Left lung (tissue), 14 donors: Measurements from ENCODE around the gene AGO3. TPM values are rescaled to one million over a fixed set of nuclear protein-coding genes. Genes with fewer than 3 reads are reported as not detected.

Source experiments
- ATAC-seq: fragments of 200-7000 bp; cut with Tn5 transposase; one replicate; pipeline ENCODE4 v1.9.1; 2020; ENCODE audit warnings: moderate library complexity
- DNase-seq, 4 donors: peaks; one replicate each; pipeline ENCODE4 v3.0.0-alpha.2; 2013 to 2020
- H3K27ac ChIP-seq, 2 donors: fragments of 200-600 bp; sonication (generic) in 1 of 2; one replicate each; pipeline versions ENCODE4 v1.5.0 to v1.8.0; 2020 to 2021
- H3K27me3 ChIP-seq, 2 donors: fragments of 200-600 bp; sonication (generic) in 1 of 2; one replicate each; pipeline versions ENCODE4 v1.5.0 to v1.8.0; 2020 to 2021
- H3K36me3 ChIP-seq, 2 donors: fragments of 200-600 bp; sonication (generic) in 1 of 2; one replicate each; pipeline versions ENCODE4 v1.5.0 to v1.8.0; 2020 to 2021
- H3K4me1 ChIP-seq, 2 donors: fragments of 200-600 bp; one replicate each; pipeline ENCODE4 v1.8.0; 2021
- H3K4me3 ChIP-seq, 2 donors: fragments of 200-600 bp; sonication (generic) in 1 of 2; one replicate each; pipeline versions ENCODE4 v1.5.0 to v1.8.0; 2020 to 2021; ENCODE audit warnings: mild to moderate bottlenecking in 1 of 2
- H3K9me3 ChIP-seq, 2 donors: fragments of 200-600 bp; sonication (generic) in 1 of 2; one replicate each; pipeline versions ENCODE4 v1.5.0 to v1.8.0; 2020 to 2021
- CTCF ChIP-seq, 2 donors: fragments of 200-600 bp; sonication (generic) in 1 of 2; IDR thresholded peaks; one replicate each; pipeline versions ENCODE4 v1.5.0 to v1.8.0; 2021; ENCODE audit warnings: antibody characterized with exemption in 2 of 2
- intact Hi-C, 2 donors: fragments of 100-400 bp; cut with DNase I; formaldehyde crosslinking; loops; one replicate each; pipeline versions ENCODE4 v1.11.2 to v1.14.2; 2022
- long read RNA-seq, 12 donors: library from polyadenylated mRNA in 2 of 12; unstranded in 2 of 12; transcript quantifications; one replicate each; pipeline ENCODE4 v2.0.0 and lab custom pipeline, GENCODE V29; 2019 to 2026
- polyA plus RNA-seq, 6 donors: library from polyadenylated mRNA; unstranded; fragments of 120-200 nt; gene quantifications; one replicate each; pipeline ENCODE4 v1.2.1, GENCODE V29; 2013; ENCODE audit not compliant: insufficient read length in 6 of 6
- total RNA-seq, 2 donors: library from RNA; stranded (reverse); fragmentation: NEBNext Ultra II Directional; extraction: Animal tissue kit (Norgen Biotek cat#: 25700); gene quantifications; one replicate each; pipeline ENCODE4 v1.2.1, GENCODE V29; 2021
- donor health status: DM: no; HTN: yes; CAD: no.
- donor health status: DM: no; HTN: no; CAD: no.

The AGO3 gene
- total RNA-seq (10 to 100 TPM; 28.0 to 30.1 TPM), polyA plus RNA-seq (10 to 100 TPM; 18.7 to 23.1 (median 21.1) TPM)
- long read RNA-seq, donor 1, partial matches to known transcripts: 0 of 1 reads
- long read RNA-seq, donor 1, other reads (novel, unspliced or antisense): 0 of 1 reads
- long read RNA-seq, donor 2, partial matches to known transcripts: 0 of 1 reads
- long read RNA-seq, donor 2, other reads (novel, unspliced or antisense): 0 of 1 reads
- long read RNA-seq, donor 3: 0 reads
- long read RNA-seq, donor 4, full-length matches to known transcripts: 2 of 6 reads
- long read RNA-seq, donor 4, partial matches to known transcripts: 0 of 6 reads
- long read RNA-seq, donor 4, other reads (novel, unspliced or antisense): 4 of 6 reads
- long read RNA-seq, donor 5: 0 reads
- long read RNA-seq, donor 6, full-length matches to known transcripts: 1 of 1 reads
- long read RNA-seq, donor 6, partial matches to known transcripts: 0 of 1 reads
- long read RNA-seq, donor 6, other reads (novel, unspliced or antisense): 0 of 1 reads
- long read RNA-seq, donor 7, full-length matches to known transcripts: 2 of 2 reads
- long read RNA-seq, donor 7, partial matches to known transcripts: 0 of 2 reads
- long read RNA-seq, donor 7, other reads (novel, unspliced or antisense): 0 of 2 reads
- long read RNA-seq, donor 8, partial matches to known transcripts: 12 of 13 reads
- long read RNA-seq, donor 8, other reads (novel, unspliced or antisense): 0 of 13 reads
- long read RNA-seq, donor 9: 0 reads
- long read RNA-seq, donor 10, partial matches to known transcripts: 1 of 2 reads
- long read RNA-seq, donor 10, other reads (novel, unspliced or antisense): 1 of 2 reads
- long read RNA-seq, donor 11: 0 reads
- long read RNA-seq, donor 12: 0 reads

- peak within 1 kb of the TSS; percentile 80 to 82 for H3K4me3 ChIP-seq
- H3K27ac ChIP-seq: peak within 1 kb of the TSS; percentile 97 to 99
- no peaks in the 10 kb centered on the region for H3K9me3 ChIP-seq
- H3K4me1 ChIP-seq: peaks cover 4 to 46% of the 10 kb centered on the region in 2 donors
- ATAC-seq (peak; percentile 92), DNase-seq (peak; percentile 81 to 97 (median 88))
- no peak for TF ChIP-seq CTCF (IDR thresholded peaks at IDR 0.05)
- H3K36me3 ChIP-seq: no peaks in the 10 kb centered on the region
- intact Hi-C loops: no loop called here
- H3K27me3 ChIP-seq: no peaks in the 10 kb centered on the region
These were observed at the start of gene AGO3 for GRCh38 chr1:35930593-35931445. TSS of gene AGO3 (plus strand) at chr1:35931105. CDS start at chr1:35931427, 322 bp downstream.

GRCh38 chr1:35881850-35882273 is 49.0 kb upstream of the AGO3 start:
- no peak for ATAC-seq

GRCh38 chr1:35882586-35882944 is 48.3 kb upstream of the AGO3 start:
- intact Hi-C loops: no loop called here
- no peak for ATAC-seq
- Histone ChIP-seq H3K27me3 (no peaks in the 10 kb centered on the region), H3K9me3 (no peaks in the 10 kb centered on the region), H3K27ac (peak overlapping the region in 1 of 2 donors; percentile 76), H3K36me3 (no peaks in the 10 kb centered on the region), H3K4me1 (peaks cover 0 to 46% of the 10 kb centered on the region in 2 donors), H3K4me3 (peak overlapping the region in 1 of 2 donors; percentile 80)
- no peak for DNase-seq
- no peak for TF ChIP-seq CTCF (IDR thresholded peaks at IDR 0.05)

More at GRCh38 chr1:35881850-35882273, 49.0 kb upstream of the AGO3 start:
- Histone ChIP-seq H3K27ac (no peak overlapping the region), H3K9me3 (no peaks in the 10 kb centered on the region), H3K27me3 (no peaks in the 10 kb centered on the region), H3K4me1 (peaks cover 0 to 39% of the 10 kb centered on the region in 2 donors), H3K36me3 (no peaks in the 10 kb centered on the region), H3K4me3 (no peak overlapping the region)
- intact Hi-C loops: no loop called here
- DNase-seq: no peak
- TF ChIP-seq CTCF (IDR thresholded peaks at IDR 0.05): no peak

- peak; percentile 97 to 99 for TF ChIP-seq CTCF (IDR thresholded peaks at IDR 0.05)
- Histone ChIP-seq H3K27ac (peak within 1 kb of the TSS; percentile 37 to 76), H3K4me1 (peaks cover 0 to 51% of the 10 kb centered on the region in 2 donors), H3K4me3 (peak within 1 kb of the TSS; percentile 80 to 98), H3K27me3 (no peaks in the 10 kb centered on the region), H3K9me3 (no peaks in the 10 kb centered on the region), H3K36me3 (no peaks in the 10 kb centered on the region)
- ATAC-seq: peak; percentile 98
- DNase-seq: peak; percentile 87 to 99 (median 96)
- intact Hi-C loops: no loop called here
These were observed 47.8 kb upstream of the AGO3 start, which contains the start of gene AGO1 for GRCh38 chr1:35882945-35883634. TSS of gene AGO1 (plus strand) at chr1:35883209. CDS start at chr1:35883422, 213 bp downstream.
